Eye (tissue), 1 donor: ENCODE measurements around the gene PRMT2.
"Not testable (repeated sequence)": the region's sequence is repeated elsewhere in the genome, so short reads cannot be mapped to it uniquely, and the experiment has no call there.

Experiments used
- DNase-seq: peaks from one replicate; pipeline ENCODE4 v3.0.0-alpha.2; 2015

PRMT2 gene

DNA sequence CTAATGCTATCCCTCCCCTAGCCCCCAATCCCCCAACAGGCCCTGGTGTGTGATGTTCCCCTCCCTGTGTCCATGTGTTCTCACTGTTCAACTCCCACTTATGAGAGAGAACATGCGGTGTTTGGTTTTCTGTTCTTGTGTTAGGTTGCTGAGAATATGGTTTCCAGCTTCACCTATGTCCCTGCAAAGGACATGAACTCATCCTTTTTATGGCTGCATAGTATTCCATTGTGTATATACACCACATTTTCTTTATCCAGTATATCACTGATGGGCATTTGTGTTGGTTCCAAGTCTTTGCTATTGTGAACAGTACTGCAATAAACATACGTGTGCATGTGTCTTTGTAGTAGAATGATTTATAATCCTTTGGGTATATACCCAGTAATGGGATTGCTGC lies 41.1 kb downstream of the PRMT2 start:
- DNase-seq, result not testable (repeated sequence)

GRCh38 chr21:46681593-46681992 lies 46.1 kb downstream of the PRMT2 start:
- DNase-seq, result not testable (repeated sequence)

DNA sequence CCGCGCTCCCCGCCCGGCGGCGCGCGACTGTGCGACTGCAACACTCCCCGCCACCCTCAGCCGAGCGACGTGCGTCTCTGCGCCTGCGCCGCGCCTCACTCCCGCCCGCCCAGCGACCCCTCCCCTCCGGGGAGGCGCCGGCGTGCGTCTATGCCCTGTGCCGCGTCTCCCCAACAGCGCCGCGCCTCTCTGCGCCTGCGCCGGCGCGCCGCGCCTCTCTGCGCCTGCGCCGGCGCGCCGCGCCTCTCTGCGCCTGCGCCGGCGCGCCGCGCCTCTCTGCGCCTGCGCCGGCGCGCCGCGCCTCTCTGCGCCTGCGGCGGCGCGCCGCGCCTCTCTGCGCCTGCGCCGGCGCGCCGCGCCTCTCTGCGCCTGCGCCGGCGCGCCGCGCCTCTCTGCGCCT lies 63.2 kb downstream of the PRMT2 start:
- DNase-seq, result not testable (repeated sequence)

GRCh38 chr21:46699104-46699503 lies 63.6 kb downstream of the PRMT2 start:
- DNase-seq, result not testable (repeated sequence)
